H1 (cell line): Measurements from ENCODE around the gene MACROD2. TPM values are rescaled to one million over a fixed set of nuclear protein-coding genes. Genes with fewer than 3 reads are reported as not detected.

Experiments
- CTCF ChIA-PET: fragments of 300-600 bp; sonication (Branson Sonifier 250); formaldehyde crosslinking; loops from one replicate; lab custom pipeline; 2021; ENCODE audit not compliant: partially characterized antibody; lab: Charles Lee
- POLR2A ChIA-PET: fragments of 300-600 bp; sonication (Branson Sonifier 250); formaldehyde crosslinking; loops from one replicate; lab custom pipeline; 2021; ENCODE audit warnings: inconsistent platforms; ENCODE audit not compliant: partially characterized antibody; lab: Charles Lee
- DNase-seq, 2 experiments: peaks; one replicate each; pipeline versions ENCODE4 v3.0.0 to v3.0.0-alpha.2; 2010 to 2022; ENCODE audit warnings: low spot score in 2 of 2, low read depth in 1 of 2, mixed read lengths in 1 of 2
- FAIRE-seq: peaks from 2 replicates; lab custom pipeline; 2011; peaks lifted over from hg19 to GRCh38; lab: Jason Lieb, UNC
- H2AFZ ChIP-seq: 2 replicates; pipeline ENCODE4 v1.8.1; 2012; ENCODE audit warnings: low read length, inconsistent platforms
- H2AK5ac ChIP-seq: 2 replicates; pipeline ENCODE4 v1.6.1; 2013; ENCODE audit warnings: low read depth, low read length
- H2BK120ac ChIP-seq: replicated peaks from 2 replicates; pipeline ENCODE3; 2013; ENCODE audit warnings: low read depth, low read length, inconsistent platforms
- H2BK12ac ChIP-seq: 2 replicates; pipeline ENCODE4 v1.6.1; 2013; ENCODE audit warnings: low read depth, low read length
- H2BK15ac ChIP-seq: 2 replicates; pipeline ENCODE4 v1.6.1; 2013; ENCODE audit warnings: low read length
- H2BK20ac ChIP-seq: 2 replicates; pipeline ENCODE4 v1.6.1; 2013; ENCODE audit warnings: low read length
- H2BK5ac ChIP-seq: 2 replicates; pipeline ENCODE4 v1.6.1; 2013; ENCODE audit warnings: low read depth, low read length
- H3K14ac ChIP-seq: 2 replicates; pipeline ENCODE4 v1.6.1; 2013; ENCODE audit warnings: inconsistent platforms; ENCODE audit not compliant: insufficient read length
- H3K18ac ChIP-seq: 2 replicates; pipeline ENCODE4 v1.6.1; 2013; ENCODE audit warnings: low read length; ENCODE audit errors: extremely low read depth
- H3K23ac ChIP-seq: 2 replicates; pipeline ENCODE4 v1.6.1; 2013; ENCODE audit warnings: inconsistent platforms; ENCODE audit not compliant: insufficient read length
- H3K23me2 ChIP-seq: 2 replicates; pipeline ENCODE4 v1.6.1; 2013; ENCODE audit warnings: low read depth, low read length
- H3K27ac ChIP-seq: 2 replicates; pipeline ENCODE4 v1.6.1; 2011; ENCODE audit warnings: low read depth, low read length, inconsistent platforms
- H3K27me3 ChIP-seq, 4 experiments: replicated peaks in 1 of 4; 1 replicate in 1 of 4; 2 replicates in 3 of 4; pipeline versions ENCODE4 v1.6.1 to v1.8.1; 2011 to 2013; ENCODE audit warnings: low read length in 3 of 4, mild to moderate bottlenecking in 3 of 4, inconsistent platforms in 2 of 4, mixed read lengths in 2 of 4, moderate library complexity in 1 of 4; ENCODE audit not compliant: control insufficient read depth in 3 of 4, insufficient read depth in 3 of 4; ENCODE audit errors: extremely low read depth in 1 of 4
- H3K36me3 ChIP-seq, 4 experiments: 2 replicates each; pipeline versions ENCODE4 v1.6.1 to v1.8.1; 2011 to 2013; ENCODE audit warnings: mild to moderate bottlenecking in 4 of 4, low read length in 3 of 4, moderate library complexity in 2 of 4, control low read depth in 1 of 4, inconsistent platforms in 1 of 4; ENCODE audit not compliant: insufficient read depth in 4 of 4, control insufficient read depth in 2 of 4
- H3K4ac ChIP-seq: replicated peaks from 2 replicates; pipeline ENCODE3; 2013; ENCODE audit warnings: low read length, low read depth, mixed read lengths, inconsistent platforms; ENCODE audit not compliant: insufficient read length
- H3K4me1 ChIP-seq, 4 experiments: replicated peaks in 1 of 4; 1 replicate in 1 of 4; 2 replicates in 3 of 4; pipeline versions ENCODE4 v1.6.1 to v1.8.1; 2011 to 2013; ENCODE audit warnings: low read length in 3 of 4, inconsistent platforms in 2 of 4, mixed read lengths in 1 of 4; ENCODE audit not compliant: insufficient read depth in 4 of 4, control insufficient read depth in 3 of 4
- H3K4me2 ChIP-seq, 2 experiments: 2 replicates each; pipeline versions ENCODE4 v1.6.1 to v1.8.1; 2011 to 2013; ENCODE audit warnings: low read depth in 2 of 2, low read length in 2 of 2, control low read depth in 1 of 2, inconsistent platforms in 1 of 2, mild to moderate bottlenecking in 1 of 2; ENCODE audit not compliant: insufficient read depth in 1 of 2
- H3K4me3 ChIP-seq, 4 experiments: fragments of 200-600, 300-600 bp in 1 of 4; sonication (generic), shearing (Covaris generic), sonication (Bioruptor Twin) in 1 of 4; 2 replicates each; pipeline versions ENCODE4 v1.5.1 to v1.8.1; 2011 to 2016; ENCODE audit warnings: low read length in 4 of 4, low read depth in 3 of 4, control low read depth in 2 of 4, inconsistent platforms in 2 of 4, mild to moderate bottlenecking in 2 of 4, mixed read lengths in 1 of 4, moderate library complexity in 1 of 4; ENCODE audit not compliant: insufficient read depth in 2 of 4; ENCODE audit errors: extremely low read depth in 1 of 4
- H3K56ac ChIP-seq: replicated peaks from 2 replicates; pipeline ENCODE3; 2013; ENCODE audit warnings: low read depth, mild to moderate bottlenecking, mixed read lengths, low read length, inconsistent platforms; ENCODE audit not compliant: insufficient read length
- H3K79me1 ChIP-seq: 2 replicates; pipeline ENCODE4 v1.6.1; 2013; ENCODE audit warnings: low read depth, low read length, control low read depth
- H3K79me2 ChIP-seq, 2 experiments: 2 replicates each; pipeline versions ENCODE4 v1.6.1 to v1.8.1; 2012 to 2013; ENCODE audit warnings: low read length in 2 of 2, mild to moderate bottlenecking in 2 of 2, inconsistent platforms in 1 of 2; ENCODE audit not compliant: insufficient read depth in 2 of 2, control insufficient read depth in 1 of 2
- H3K9ac ChIP-seq, 4 experiments: replicated peaks in 1 of 4; 1 replicate in 1 of 4; 2 replicates in 3 of 4; pipeline versions ENCODE4 v1.6.1 to v1.8.1; 2011 to 2013; ENCODE audit warnings: low read depth in 3 of 4, low read length in 3 of 4, control low read depth in 2 of 4, mild to moderate bottlenecking in 2 of 4, moderate library complexity in 2 of 4, inconsistent platforms in 1 of 4; ENCODE audit errors: extremely low read depth in 1 of 4
- H3K9me3 ChIP-seq, 2 experiments: 2 replicates each; pipeline versions ENCODE4 v1.6.1 to v1.8.1; 2012 to 2013; ENCODE audit warnings: mild to moderate bottlenecking in 2 of 2, moderate library complexity in 2 of 2, control low read depth in 1 of 2, inconsistent platforms in 1 of 2, low read depth in 1 of 2, low read length in 1 of 2, mixed read lengths in 1 of 2; ENCODE audit not compliant: insufficient read depth in 2 of 2
- H4K20me1 ChIP-seq, 2 experiments: replicated peaks in 1 of 2; 2 replicates each; pipeline versions ENCODE3 to v1.8.1; 2011 to 2013; ENCODE audit warnings: inconsistent platforms in 2 of 2, low read length in 2 of 2, mild to moderate bottlenecking in 1 of 2; ENCODE audit not compliant: insufficient read depth in 2 of 2, control insufficient read depth in 1 of 2
- H4K5ac ChIP-seq: 2 replicates; pipeline ENCODE4 v1.6.1; 2013; ENCODE audit warnings: low read length, low read depth, mixed read lengths, inconsistent platforms; ENCODE audit not compliant: insufficient read length
- H4K8ac ChIP-seq: 2 replicates; pipeline ENCODE4 v1.8.0; 2013; ENCODE audit warnings: mild to moderate bottlenecking, moderate library complexity, low read length, inconsistent platforms; ENCODE audit not compliant: insufficient read depth; ENCODE audit errors: extremely low read depth
- H4K91ac ChIP-seq: replicated peaks from 2 replicates; pipeline ENCODE3; 2013; ENCODE audit warnings: low read length, mixed read lengths, inconsistent platforms; ENCODE audit not compliant: insufficient read length
- JUN ChIP-seq: IDR thresholded peaks from 2 replicates; pipeline ENCODE4 v1.6.1; 2011; ENCODE audit warnings: low read depth, mild to moderate bottlenecking, improper control_type of control experiment, low read length
- NRF1 ChIP-seq: IDR thresholded peaks from 2 replicates; pipeline ENCODE4 v1.6.1; 2011; ENCODE audit warnings: mild to moderate bottlenecking, low read depth, low read length, improper control_type of control experiment
- SRF ChIP-seq: IDR thresholded peaks from 2 replicates; pipeline ENCODE4 v1.6.1; 2011; ENCODE audit warnings: mild to moderate bottlenecking, low read depth, low read length, moderate library complexity
- TAF1 ChIP-seq: IDR thresholded peaks from 2 replicates; pipeline ENCODE4 v1.6.1; 2011; ENCODE audit warnings: mild to moderate bottlenecking, low read depth, low read length
- WGBS, 2 experiments: shearing (Covaris generic) in 1 of 2; methylation state at CpG; one replicate each; pipeline versions ENCODE4 v1.1.6 to v1.1.7; 2013 to 2015; ENCODE audit warnings: low lambda C conversion rate in 2 of 2, mixed read lengths in 2 of 2, inconsistent platforms in 1 of 2, low coverage in 1 of 2, missing lambda C conversion rate in 1 of 2; ENCODE audit not compliant: insufficient replicate concordance in 2 of 2, insufficient coverage in 1 of 2, insufficient read length in 1 of 2; ENCODE audit errors: extremely low coverage in 1 of 2, missing lambda C conversion rate in 1 of 2; 5-methylcytosine and 5-hydroxymethylcytosine counted together
- polyA plus RNA-seq, 7 experiments: library from polyadenylated mRNA; depleted of rRNA in 3 of 7; stranded (reverse) in 5 of 7; unstranded in 2 of 7; fragments of >200 nt in 5 of 7; fragments of 200-250 nt in 2 of 7; gene quantifications; 1 replicate in 5 of 7; 2 replicates in 1 of 7; 4 replicates in 1 of 7; pipeline versions ENCODE4 v1.2.1 to v1.2.3, GENCODE V29; 2011 to 2013; ENCODE audit warnings: missing spikeins in 2 of 7, mixed read lengths in 2 of 7
- total RNA-seq: library from RNA; stranded (reverse); fragmentation: NEBNext Ultra II Directional; extraction: Animal tissue kit (Norgen Biotek cat#: 25700); gene quantifications from 2 replicates; pipeline ENCODE4 v1.2.1, GENCODE V29; 2021

MACROD2 gene
- total and polyA plus RNA-seq, 2 of the 8 experiments (the other 6 are each of a cell fraction or from before 2014, with no cell fraction given) = 0.70 to 3.9 TPM

DNA sequence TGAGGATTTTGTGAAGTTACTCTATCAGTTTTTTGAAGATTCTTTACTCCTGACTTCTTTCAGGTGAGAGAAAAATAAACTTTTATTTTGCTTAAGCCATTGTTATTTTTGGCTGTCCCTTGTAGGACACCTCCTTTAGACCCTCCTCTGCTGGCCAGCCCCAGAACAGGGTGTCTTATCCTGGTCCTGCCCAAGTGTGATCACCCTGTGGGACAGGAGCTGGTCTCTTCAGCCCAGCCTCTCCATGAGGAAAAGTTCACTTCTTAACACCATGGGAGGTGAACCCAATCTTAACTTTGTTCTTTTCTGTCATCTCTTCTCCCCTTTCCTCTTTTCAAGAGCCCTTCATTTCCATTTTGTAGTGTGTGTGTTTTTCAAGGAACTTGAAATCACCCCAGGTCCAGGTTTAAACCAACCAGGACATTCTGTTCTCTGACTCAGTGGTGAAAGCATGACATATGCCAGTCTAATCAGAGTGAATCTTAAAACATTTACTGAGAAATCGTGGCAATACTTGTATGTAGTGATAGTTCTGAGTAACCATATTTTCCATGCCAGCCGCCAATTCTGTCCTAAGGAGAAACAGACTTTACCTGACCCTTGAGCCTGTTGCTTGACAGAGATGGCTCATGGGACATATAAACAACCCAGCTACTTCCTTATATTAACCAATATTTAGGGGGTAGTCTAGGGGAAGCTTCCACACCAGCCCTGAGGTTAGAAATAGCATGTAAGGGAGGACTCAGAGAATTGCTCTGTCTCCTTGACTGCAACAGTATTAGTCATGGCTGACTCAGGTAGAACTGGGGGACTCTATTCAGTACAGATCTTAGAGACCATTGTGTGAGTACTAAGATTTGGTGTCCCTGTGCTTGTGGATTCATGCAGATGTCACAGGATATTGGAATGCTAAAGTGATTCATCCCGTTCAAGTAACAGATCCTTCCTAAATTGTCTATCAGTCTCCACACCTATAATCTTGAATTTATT is 293.3 kb downstream of the MACROD2 start:
- no peak for TF ChIP-seq NRF1
- no peak for TF ChIP-seq JUN
- no peak for TF ChIP-seq SRF
- TF ChIP-seq TAF1 = no peak
- Histone ChIP-seq H3K4ac (no peak overlapping the region), H4K5ac (no peak overlapping the region), H2AK5ac (no peak overlapping the region), H3K23ac (no peak overlapping the region), H3K23me2 (no peaks in the 10 kb centered on the region), H3K56ac (no peak overlapping the region), H2AFZ (no peak overlapping the region), H3K9me3 (no peaks in the 10 kb centered on the region), H4K20me1 (no peaks in the 10 kb centered on the region), H3K4me3 (no peak overlapping the region), H3K4me2 (no peak overlapping the region), H2BK5ac (no peak overlapping the region), H3K4me1 (no peaks in the 10 kb centered on the region), H3K36me3 (no peaks in the 10 kb centered on the region), H3K27me3 (no peaks in the 10 kb centered on the region), H2BK120ac (no peak overlapping the region), H3K9ac (no peak overlapping the region), H3K79me2 (no peaks in the 10 kb centered on the region), H4K91ac (no peak overlapping the region), H3K79me1 (no peaks in the 10 kb centered on the region), H3K18ac (no peak overlapping the region), H2BK20ac (no peak overlapping the region), H3K14ac (no peak overlapping the region), H2BK15ac (no peak overlapping the region), H2BK12ac (no peak overlapping the region), H4K8ac (no peak overlapping the region), H3K27ac (no peak overlapping the region)
- DNase-seq (no peak), FAIRE-seq (no peak)
- ChIA-PET CTCF (no interaction called here), POLR2A (no interaction called here)
- WGBS, 2 experiments = 93% methylated on average over 3 of the region's 3 CpGs; no CpG with 5 or more reads in 1 of the 2 experiments
